Measurements from ENCODE around the gene TBCK. TPM values are rescaled to one million over a fixed set of nuclear protein-coding genes. Genes with fewer than 3 reads are reported as not detected.

Gene TBCK
- total and polyA plus RNA-seq, 2 of the 8 experiments (the other 6 are each of a cell fraction or from before 2014, with no cell fraction given) = 10.2 to 18.7 TPM

DNA sequence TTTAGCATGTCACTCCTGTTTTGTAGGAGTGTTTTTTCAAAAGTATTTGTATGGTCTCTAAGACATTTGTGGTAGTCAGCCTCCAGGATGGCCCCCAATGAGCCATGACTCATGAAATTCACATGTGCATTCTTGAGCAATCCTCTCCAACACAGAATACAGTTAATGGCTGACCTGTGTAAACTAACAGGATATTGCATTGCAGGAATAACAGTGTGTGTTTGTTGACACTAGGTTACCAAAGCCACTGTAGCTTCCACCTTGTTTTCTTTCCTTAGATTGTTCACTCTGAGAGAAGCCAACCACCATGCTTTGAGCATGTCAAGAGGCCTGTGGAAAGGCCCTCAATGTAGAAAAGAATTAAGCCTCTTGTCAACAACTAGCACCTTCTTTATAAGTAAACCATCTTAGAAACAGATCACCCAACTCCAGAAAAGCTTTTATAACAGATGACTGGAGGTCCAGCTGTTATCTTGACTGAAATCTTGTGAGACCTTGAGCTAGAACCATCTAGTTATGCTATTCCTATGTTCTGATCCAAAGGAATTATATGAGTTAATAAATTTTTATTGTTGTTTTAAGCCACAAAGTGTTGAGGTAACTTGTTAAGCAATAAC, 28.5 kb downstream of the TBCK start:
- Histone ChIP-seq H2AK5ac (ENCODE audit: low read depth, low read length) (no peak overlapping the region), H4K20me1 (replicated peaks in 1 of 2; ENCODE audit: control insufficient read depth in 1 of 2, insufficient read depth in 2 of 2, low read length in 2 of 2) (no peaks in the 10 kb centered on the region), H3K14ac (ENCODE audit: insufficient read length) (no peak overlapping the region), H3K27me3 (replicated peaks in 1 of 4; ENCODE audit: control insufficient read depth in 3 of 4, extremely low read depth in 1 of 4, insufficient read depth in 3 of 4, low read length in 3 of 4) (peaks cover 0 to 1% (median 0%) of the 10 kb centered on the region in 4 experiments; a peak in 1 of 7 replicates), H2BK5ac (ENCODE audit: low read depth, low read length) (no peak overlapping the region), H3K9ac (replicated peaks in 1 of 4; ENCODE audit: extremely low read depth in 1 of 4, low read depth in 3 of 4, low read length in 3 of 4) (no peak overlapping the region), H3K4me3 (ENCODE audit: extremely low read depth in 1 of 4, insufficient read depth in 2 of 4, low read depth in 3 of 4, low read length in 4 of 4) (no peak overlapping the region), H2AFZ (ENCODE audit: low read length) (no peak overlapping the region), H3K18ac (ENCODE audit: extremely low read depth, low read length) (no peak overlapping the region), H3K36me3 (ENCODE audit: control insufficient read depth in 2 of 4, insufficient read depth in 4 of 4, low read length in 3 of 4) (no peaks in the 10 kb centered on the region; a peak in 1 of 8 replicates), H2BK12ac (ENCODE audit: low read depth, low read length) (no peak overlapping the region), H4K91ac (replicated peaks; ENCODE audit: insufficient read length, low read length) (no peak overlapping the region), H3K56ac (replicated peaks; ENCODE audit: insufficient read length, low read depth, low read length) (no peak overlapping the region), H2BK20ac (ENCODE audit: low read length) (no peak overlapping the region), H3K23ac (ENCODE audit: insufficient read length) (no peak overlapping the region), H4K5ac (ENCODE audit: insufficient read length, low read depth, low read length) (no peak overlapping the region), H2BK15ac (ENCODE audit: low read length) (no peak overlapping the region), H3K79me2 (ENCODE audit: control insufficient read depth in 1 of 2, insufficient read depth in 2 of 2, low read length in 2 of 2) (no peaks in the 10 kb centered on the region), H3K23me2 (ENCODE audit: low read depth, low read length) (no peaks in the 10 kb centered on the region), H3K4me1 (replicated peaks in 1 of 4; ENCODE audit: control insufficient read depth in 3 of 4, insufficient read depth in 4 of 4, low read length in 3 of 4) (peaks cover 0 to 8% (median 1%) of the 10 kb centered on the region in 4 experiments; a peak in 2 of 7 replicates), H3K27ac (ENCODE audit: low read depth, low read length) (no peak overlapping the region), H3K4ac (replicated peaks; ENCODE audit: insufficient read length, low read depth, low read length) (no peak overlapping the region), H2BK120ac (replicated peaks; ENCODE audit: low read depth, low read length) (no peak overlapping the region), H4K8ac (ENCODE audit: extremely low read depth, insufficient read depth, low read length) (no peak overlapping the region), H3K79me1 (ENCODE audit: low read depth, low read length) (no peaks in the 10 kb centered on the region), H3K9me3 (ENCODE audit: insufficient read depth in 2 of 2, low read depth in 1 of 2, low read length in 1 of 2) (no peaks in the 10 kb centered on the region), H3K4me2 (ENCODE audit: insufficient read depth in 1 of 2, low read depth in 2 of 2, low read length in 2 of 2) (no peak overlapping the region)
- no peak for FAIRE-seq
- POLR2A ChIA-PET (ENCODE audit: partially characterized antibody) = no interaction called here
- no peak for DNase-seq (ENCODE audit: low read depth in 1 of 2, low spot score in 2 of 2)
- TF ChIP-seq BACH1 (IDR thresholded peaks at IDR 0.05; ENCODE audit: low read length) (no peak), KDM4A (IDR thresholded peaks at IDR 0.05; ENCODE audit: low read depth, low read length, severe bottlenecking) (no peak), EZH2 (IDR thresholded peaks at IDR 0.05; ENCODE audit: low read depth, low read length, severe bottlenecking) (no peak), PHF8 (conservative IDR thresholded peaks at IDR 0.05; ENCODE audit: low read depth, low read length) (no peak), EGR1 (IDR thresholded peaks at IDR 0.05; ENCODE audit: borderline replicate concordance, low read depth, low read length) (no peak), CHD1 (IDR thresholded peaks at IDR 0.05; ENCODE audit: low read depth, low read length) (no peak), TBP (IDR thresholded peaks at IDR 0.05; ENCODE audit: low read depth, low read length) (no peak), POLR2AphosphoS5 (IDR thresholded peaks at IDR 0.05; ENCODE audit: low read depth, low read length) (no peak), CHD2 (IDR thresholded peaks at IDR 0.05; ENCODE audit: low read length) (no peak), ZNF274 (IDR thresholded peaks at IDR 0.05; ENCODE audit: borderline replicate concordance, extremely low read depth, low read length) (no peak), SP2 (IDR thresholded peaks at IDR 0.05; ENCODE audit: low read length) (no peak)
- CTCF ChIA-PET (ENCODE audit: partially characterized antibody) = interaction anchor here (1.8 kb wide), 1 partner anchor 21 kb away, joined by 4 read pairs; no protein-coding TSS in a partner anchor
